Skin of body (tissue), 2 donors: ENCODE measurements around the gene CYP2A6. TPM values are rescaled to one million over a fixed set of nuclear protein-coding genes. Genes with fewer than 3 reads are reported as not detected.
"Not testable (repeated sequence)": the region's sequence is repeated elsewhere in the genome, so short reads cannot be mapped to it uniquely, and the experiment has no call there.

ENCODE experiments used
- DNase-seq: peaks from one replicate; lab custom pipeline; 2025; lab: John Stamatoyannopoulos, UW
- total RNA-seq: library from RNA; depleted of rRNA; stranded (reverse); fragments of >200 nt; gene quantifications from one replicate; pipeline ENCODE4 v1.2.3, GENCODE V29; 2014

The CYP2A6 gene, protein sequence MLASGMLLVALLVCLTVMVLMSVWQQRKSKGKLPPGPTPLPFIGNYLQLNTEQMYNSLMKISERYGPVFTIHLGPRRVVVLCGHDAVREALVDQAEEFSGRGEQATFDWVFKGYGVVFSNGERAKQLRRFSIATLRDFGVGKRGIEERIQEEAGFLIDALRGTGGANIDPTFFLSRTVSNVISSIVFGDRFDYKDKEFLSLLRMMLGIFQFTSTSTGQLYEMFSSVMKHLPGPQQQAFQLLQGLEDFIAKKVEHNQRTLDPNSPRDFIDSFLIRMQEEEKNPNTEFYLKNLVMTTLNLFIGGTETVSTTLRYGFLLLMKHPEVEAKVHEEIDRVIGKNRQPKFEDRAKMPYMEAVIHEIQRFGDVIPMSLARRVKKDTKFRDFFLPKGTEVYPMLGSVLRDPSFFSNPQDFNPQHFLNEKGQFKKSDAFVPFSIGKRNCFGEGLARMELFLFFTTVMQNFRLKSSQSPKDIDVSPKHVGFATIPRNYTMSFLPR
- not detected for total RNA-seq

- DNase-seq: not testable (repeated sequence)
Observed at GRCh38 chr19:40850277-40850676, at the start of gene CYP2A6. TSS of gene CYP2A6 (minus strand) at chr19:40850447. CDS start at chr19:40850426, 21 bp downstream.

- not testable (repeated sequence) for DNase-seq
Observed at GRCh38 chr19:40899964-40900363, 49.7 kb upstream of the CYP2A6 start.

GRCh38 chr19:40896843-40897789, 46.9 kb upstream of the CYP2A6 start:
- not testable (repeated sequence) for DNase-seq

DNA sequence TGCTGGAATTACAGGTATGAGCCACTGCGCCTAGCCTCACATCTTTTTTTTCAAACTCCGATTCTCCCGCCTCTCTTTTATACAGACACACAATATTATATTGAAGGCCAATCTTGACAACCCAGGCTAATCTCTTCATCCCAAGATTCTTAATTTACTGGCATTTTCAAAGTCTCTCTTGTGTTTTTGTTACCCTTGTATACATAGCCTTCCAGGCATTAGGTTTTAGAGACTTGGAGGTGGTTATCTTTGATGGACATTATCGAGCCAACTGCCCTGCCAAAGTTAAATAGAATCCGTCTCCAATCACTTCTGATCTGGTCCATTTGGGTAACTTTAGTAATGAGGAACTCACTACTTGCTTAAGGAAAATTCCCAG, 46.2 kb upstream of the CYP2A6 start:
- DNase-seq: no peak

- no peak for DNase-seq
Observed at GRCh38 chr19:40893112-40893511, 42.9 kb upstream of the CYP2A6 start.

DNA sequence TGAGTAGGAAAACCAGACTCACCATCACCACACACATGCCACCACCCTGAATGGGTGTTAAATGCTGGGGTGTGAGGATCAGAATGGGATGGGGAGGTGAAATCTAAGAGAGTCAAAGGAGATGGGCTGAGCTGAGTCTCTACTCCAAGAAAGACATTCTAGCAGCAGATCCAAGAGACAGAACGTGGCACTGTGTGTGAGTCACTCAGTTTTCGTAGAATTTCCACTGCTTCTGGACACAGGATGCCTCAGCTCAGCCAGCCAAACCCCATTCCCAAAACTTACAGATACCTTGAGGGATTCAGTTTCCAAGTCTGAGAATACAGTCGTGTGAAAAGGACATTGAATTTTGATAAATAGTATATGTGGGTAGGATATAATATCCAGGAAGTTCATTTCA, 39.1 kb upstream of the CYP2A6 start:
- no peak for DNase-seq

DNA sequence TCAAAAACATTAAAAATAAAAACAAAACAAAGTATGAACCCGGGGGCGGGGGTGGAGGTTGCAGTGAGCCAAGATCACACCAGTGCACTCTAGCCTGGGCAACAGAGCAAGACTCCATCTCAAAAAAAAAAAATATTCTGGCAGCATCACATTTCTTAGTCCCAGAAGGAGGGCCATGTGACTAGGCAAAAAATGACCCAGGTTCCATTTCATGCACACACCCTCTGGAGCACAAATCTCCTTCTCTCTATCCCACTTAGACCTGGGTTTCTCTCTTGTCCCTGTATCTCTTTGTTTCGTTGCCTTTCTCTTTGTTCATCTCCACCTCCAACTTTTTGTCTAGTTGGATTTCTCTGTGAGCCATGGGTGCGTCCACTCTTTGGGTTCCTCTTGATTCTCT, 37.9 kb upstream of the CYP2A6 start:
- DNase-seq: no peak

DNA sequence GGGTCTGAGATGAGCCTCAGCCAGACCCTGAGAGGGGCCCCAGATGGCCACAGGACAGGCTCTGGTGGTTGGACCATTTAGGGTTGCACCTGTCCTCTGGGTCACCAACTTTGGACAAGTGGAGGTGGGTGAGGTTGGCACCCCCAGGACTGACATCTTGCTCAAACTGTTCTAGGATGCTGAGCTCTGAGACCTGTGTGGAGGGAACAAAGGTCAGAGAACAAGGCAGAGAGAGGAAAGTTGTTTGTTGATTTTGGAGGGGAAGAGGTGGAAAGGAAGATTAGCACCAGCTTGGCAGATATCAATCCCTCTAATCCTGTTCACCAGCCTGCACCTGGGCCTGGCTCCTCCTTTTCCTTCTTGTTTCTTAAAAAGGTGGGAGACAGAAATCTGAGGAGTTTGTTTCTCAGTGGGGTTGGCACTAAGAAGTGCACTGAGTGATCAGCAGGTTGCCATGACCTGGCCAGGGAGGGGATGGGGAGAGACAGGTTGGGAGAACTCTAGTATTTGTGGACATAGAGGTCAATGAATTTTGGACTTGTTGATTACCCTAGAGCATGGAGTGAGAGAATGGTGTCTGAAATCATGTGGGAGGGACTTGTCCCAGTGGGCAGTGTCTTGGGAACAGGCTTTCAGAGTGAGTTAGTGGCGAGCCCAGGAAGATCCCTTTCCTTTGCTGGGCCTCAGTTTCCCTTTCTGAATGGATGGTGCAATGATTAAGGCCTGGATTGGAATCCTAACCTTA, 34.1 kb upstream of the CYP2A6 start:
- DNase-seq: not testable (repeated sequence)

- DNase-seq: not testable (repeated sequence)
Observed at GRCh38 chr19:40882062-40882461, 31.8 kb upstream of the CYP2A6 start, which contains the start of gene CYP2A7. TSS of gene CYP2A7 (minus strand) at chr19:40882231. CDS start at chr19:40882210, 21 bp downstream.

DNA sequence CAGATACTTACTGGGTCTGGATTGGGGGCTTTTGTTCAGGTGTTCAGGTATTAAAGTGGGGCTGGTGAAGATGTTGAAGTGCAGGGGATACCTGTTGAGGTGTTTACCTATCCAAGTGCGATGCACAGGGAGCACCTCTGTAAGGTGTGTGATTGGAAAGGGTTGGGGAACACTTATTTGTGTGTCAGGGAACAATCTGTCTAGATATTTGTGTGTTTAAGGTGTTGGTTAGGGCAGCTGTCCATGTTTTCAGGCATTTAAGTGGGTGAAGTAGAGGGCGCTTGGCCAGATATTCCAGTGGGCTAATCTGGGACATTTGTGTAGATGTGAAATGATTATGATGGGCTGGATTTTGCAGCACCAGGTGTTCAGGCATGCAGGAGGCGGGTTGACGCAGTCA, 29.1 kb upstream of the CYP2A6 start:
- not testable (repeated sequence) for DNase-seq

- not testable (repeated sequence) for DNase-seq
Observed at GRCh38 chr19:40875526-40875951, 25.3 kb upstream of the CYP2A6 start.

DNA sequence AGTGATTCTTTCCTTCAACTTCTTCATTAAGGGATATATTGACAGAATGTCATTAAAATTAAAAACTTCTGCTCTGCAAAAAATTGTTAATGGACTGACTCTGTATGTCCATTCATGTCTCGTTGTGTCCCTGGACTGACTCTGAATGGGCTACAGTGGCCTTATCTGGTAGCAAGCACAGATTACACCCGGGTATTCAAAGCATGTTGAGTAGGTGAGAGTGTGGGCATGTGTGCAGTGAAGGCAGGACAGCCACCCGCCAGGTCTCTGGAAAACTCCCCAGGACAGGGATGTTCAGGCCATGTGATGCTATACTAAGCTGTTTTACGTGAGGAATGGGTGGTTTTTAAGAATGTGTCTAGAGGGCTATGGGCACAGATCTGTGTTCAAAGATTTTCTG, 24.6 kb upstream of the CYP2A6 start:
- not testable (repeated sequence) for DNase-seq

GRCh38 chr19:40873873-40874272, 23.6 kb upstream of the CYP2A6 start:
- DNase-seq: not testable (repeated sequence)

- DNase-seq: no peak
Observed at GRCh38 chr19:40872209-40872608, 22.0 kb upstream of the CYP2A6 start.

DNA sequence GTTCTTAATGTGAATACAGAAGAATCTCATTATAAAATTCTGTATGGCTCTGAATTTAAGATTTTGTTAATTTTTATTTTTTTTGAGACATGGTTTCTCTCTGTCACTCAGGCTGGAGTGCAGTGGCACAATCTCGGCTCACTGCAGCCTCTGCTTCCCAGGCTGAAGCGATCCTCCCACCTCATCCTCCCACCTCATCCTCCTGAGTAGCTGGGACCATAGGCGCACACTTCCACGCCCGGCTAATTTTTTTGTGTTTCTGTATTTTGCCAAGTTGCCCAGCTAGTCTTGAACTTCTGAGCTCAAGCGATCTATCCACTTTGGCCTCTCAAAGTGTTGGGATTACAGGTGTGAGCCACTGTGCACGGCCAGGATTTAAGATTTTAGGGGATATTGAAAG, 17.5 kb upstream of the CYP2A6 start:
- DNase-seq: no peak

- not testable (repeated sequence) for DNase-seq
Observed at GRCh38 chr19:40864739-40865496, 14.7 kb upstream of the CYP2A6 start.

- DNase-seq: no peak
Observed at GRCh38 chr19:40862785-40863184, 12.5 kb upstream of the CYP2A6 start.

GRCh38 chr19:40862333-40862732, 12.1 kb upstream of the CYP2A6 start:
- DNase-seq: no peak

GRCh38 chr19:40858109-40858508, 7.9 kb upstream of the CYP2A6 start:
- DNase-seq: no peak

DNA sequence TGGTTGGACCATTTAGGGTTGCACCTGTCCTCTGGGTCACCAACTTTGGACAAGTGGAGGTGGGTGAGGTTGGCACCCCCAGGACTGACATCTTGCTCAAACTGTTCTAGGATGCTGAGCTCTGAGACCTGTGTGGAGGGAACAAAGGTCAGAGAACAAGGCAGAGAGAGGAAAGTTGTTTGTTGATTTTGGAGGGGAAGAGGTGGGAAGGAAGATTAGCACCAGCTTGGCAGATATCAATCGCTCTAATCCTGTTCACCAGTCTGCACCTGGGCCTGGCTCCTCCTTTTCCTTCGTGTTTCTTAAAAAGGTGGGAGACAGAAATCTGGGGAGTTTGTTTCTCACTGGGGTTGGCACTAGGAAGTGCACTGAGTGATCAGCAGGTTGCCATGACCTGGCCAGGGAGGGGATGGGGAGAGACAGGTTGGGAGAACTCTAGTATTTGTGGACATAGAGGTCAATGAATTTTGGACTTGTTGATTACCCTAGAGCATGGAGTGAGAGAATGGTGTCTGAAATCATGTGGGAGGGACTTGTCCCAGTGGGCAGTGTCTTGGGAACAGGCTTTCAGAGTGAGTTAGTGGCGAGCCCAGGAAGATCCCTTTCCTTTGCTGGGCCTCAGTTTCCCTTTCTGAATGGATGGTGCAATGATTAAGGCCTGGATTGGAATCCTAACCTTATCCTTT, 2.4 kb upstream of the CYP2A6 start:
- DNase-seq: not testable (repeated sequence)
